ENCODE measurements around the gene TKTL1.
A peak's percentile ranks its signal among the peaks of the same experiment; 100 is the strongest.
"Not testable (repeated sequence)": the region's sequence is repeated elsewhere in the genome, so short reads cannot be mapped to it uniquely, and the experiment has no call there.

Gene TKTL1

DNA sequence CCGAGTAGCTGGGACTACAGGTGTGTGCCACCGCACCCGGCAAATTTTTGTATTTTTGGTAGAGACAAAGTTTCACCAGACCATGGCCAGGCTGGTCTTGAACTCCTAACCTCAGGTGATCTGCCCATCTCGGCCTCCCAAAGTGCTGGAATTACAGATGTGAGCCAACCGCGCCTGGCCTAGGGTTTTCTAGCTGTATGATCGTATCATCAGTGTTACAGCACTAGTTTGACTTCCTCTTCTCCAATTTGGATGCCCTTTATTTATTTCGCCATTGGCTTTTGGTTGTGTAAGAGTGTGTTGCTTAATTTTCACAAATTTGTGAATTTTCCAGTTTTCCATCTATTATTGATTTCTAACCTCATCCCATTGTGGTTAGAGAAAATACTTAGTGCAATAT lies 5.2 kb downstream of the TKTL1 start:
- no peak for DNase-seq (ENCODE audit: low read depth in 1 of 2, low spot score in 1 of 2)
- TF ChIP-seq JUND (IDR thresholded peaks at IDR 0.05; ENCODE audit: low read depth) = no peak
- in situ Hi-C loops (cut with HindIII; ENCODE audit: low pct_unique_long_range_greater_than_20kb, low sequenced_read_pairs) = no loop called here

DNA sequence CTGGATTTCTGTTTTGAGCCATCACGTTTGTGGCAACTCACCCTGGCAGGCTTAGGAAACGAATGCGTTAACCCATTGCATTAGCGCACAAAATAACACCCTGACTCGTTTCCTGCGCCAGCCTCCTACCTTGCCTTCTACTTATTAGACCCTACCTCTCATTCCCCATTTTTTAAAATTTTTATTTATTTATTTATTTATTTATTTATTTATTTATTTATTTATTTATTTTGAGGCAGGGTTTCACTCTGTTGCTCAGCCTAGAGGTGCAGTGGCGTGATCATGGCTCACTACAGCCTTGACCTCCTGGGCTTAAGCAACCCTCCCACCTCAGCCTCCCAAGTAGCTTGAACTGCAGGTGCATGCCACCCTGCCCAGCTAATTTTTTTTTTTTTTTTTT lies 7.4 kb downstream of the TKTL1 start:
- in situ Hi-C loops (cut with HindIII; ENCODE audit: low pct_unique_long_range_greater_than_20kb, low sequenced_read_pairs); DNase-seq (ENCODE audit: low read depth in 1 of 2, low spot score in 1 of 2): not testable (repeated sequence)

DNA sequence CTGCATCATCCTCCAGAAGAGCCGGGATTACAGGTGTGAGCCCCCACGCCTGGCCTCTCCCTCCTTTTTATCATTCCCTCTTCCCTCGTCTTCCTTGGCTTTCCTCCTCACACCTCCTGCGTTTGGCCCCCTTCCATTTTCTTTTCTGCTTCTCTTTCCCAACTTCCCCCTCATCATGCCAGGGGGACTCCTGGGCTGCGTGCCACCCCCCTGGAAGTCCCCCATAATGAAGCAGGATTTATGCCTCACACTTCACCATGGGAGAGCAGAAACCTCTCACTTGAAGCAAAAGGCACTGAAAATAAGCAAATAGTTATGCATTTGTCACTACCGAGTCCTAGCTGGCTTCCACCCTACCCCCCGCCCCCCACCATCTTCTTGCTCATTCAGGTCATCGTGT lies 7.9 kb downstream of the TKTL1 start:
- in situ Hi-C loops (cut with HindIII; ENCODE audit: low pct_unique_long_range_greater_than_20kb, low sequenced_read_pairs) = no loop called here
- TF ChIP-seq JUND (IDR thresholded peaks at IDR 0.05; ENCODE audit: low read depth) = no peak
- DNase-seq (ENCODE audit: low read depth in 1 of 2, low spot score in 1 of 2) = no peak

GRCh38 chrX:154304846-154305245 lies 9.3 kb downstream of the TKTL1 start:
- DNase-seq (ENCODE audit: low read depth in 1 of 2, low spot score in 1 of 2) = no peak
- TF ChIP-seq JUND (IDR thresholded peaks at IDR 0.05; ENCODE audit: low read depth) = no peak
- in situ Hi-C loops (cut with HindIII; ENCODE audit: low pct_unique_long_range_greater_than_20kb, low sequenced_read_pairs) = no loop called here

DNA sequence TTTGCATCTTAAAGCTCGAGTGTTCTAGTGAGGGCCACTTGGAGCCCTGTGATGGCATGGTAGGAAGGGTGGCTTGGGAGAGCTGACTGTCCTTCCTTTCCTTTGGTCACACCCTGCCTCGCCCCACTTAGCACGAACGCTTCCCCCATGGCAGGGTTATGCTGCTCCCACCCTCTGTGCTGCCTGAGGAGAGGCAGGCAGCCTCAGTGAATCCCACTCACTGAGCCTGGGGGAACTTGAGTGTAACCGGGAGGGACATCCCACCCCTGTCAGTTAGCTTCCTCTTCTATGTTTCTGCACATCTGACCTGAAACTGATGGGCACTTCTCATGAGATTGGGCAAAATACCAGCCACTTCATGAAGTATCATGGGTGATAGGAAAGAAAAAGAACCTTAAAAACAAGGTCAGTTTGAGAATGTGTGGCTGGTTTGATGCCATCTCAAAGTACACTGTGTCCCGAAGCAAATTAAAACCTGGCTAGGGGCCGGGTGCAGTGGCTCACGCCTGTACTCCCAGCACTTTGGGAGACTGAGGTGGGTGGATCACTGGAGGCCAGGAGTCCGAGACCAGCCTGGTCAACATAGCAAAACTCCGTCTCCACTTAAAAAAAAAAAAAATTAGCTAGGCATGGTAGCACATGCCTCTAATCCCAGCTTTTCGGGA lies 10.1 kb downstream of the TKTL1 start:
- no peak for TF ChIP-seq JUND (IDR thresholded peaks at IDR 0.05; ENCODE audit: low read depth)
- DNase-seq (ENCODE audit: low read depth in 1 of 2, low spot score in 1 of 2) = no peak
- in situ Hi-C loops (cut with HindIII; ENCODE audit: low pct_unique_long_range_greater_than_20kb, low sequenced_read_pairs) = no loop called here

- no peak for DNase-seq (ENCODE audit: low read depth in 1 of 2, low spot score in 1 of 2)
- in situ Hi-C loops (cut with HindIII; ENCODE audit: low pct_unique_long_range_greater_than_20kb, low sequenced_read_pairs) = no loop called here
Observed at GRCh38 chrX:154307202-154307601, 11.6 kb downstream of the TKTL1 start.

GRCh38 chrX:154308108-154308946 lies 12.7 kb downstream of the TKTL1 start:
- no peak for TF ChIP-seq JUND (IDR thresholded peaks at IDR 0.05; ENCODE audit: low read depth)
- peak; percentile 7 to 53 for DNase-seq (ENCODE audit: low read depth in 1 of 2, low spot score in 1 of 2)
- in situ Hi-C loops (cut with HindIII; ENCODE audit: low pct_unique_long_range_greater_than_20kb, low sequenced_read_pairs) = no loop called here

More at GRCh38 chrX:154307202-154307601, 11.6 kb downstream of the TKTL1 start:
- TF ChIP-seq JUND (IDR thresholded peaks at IDR 0.05; ENCODE audit: low read depth) = no peak

DNA sequence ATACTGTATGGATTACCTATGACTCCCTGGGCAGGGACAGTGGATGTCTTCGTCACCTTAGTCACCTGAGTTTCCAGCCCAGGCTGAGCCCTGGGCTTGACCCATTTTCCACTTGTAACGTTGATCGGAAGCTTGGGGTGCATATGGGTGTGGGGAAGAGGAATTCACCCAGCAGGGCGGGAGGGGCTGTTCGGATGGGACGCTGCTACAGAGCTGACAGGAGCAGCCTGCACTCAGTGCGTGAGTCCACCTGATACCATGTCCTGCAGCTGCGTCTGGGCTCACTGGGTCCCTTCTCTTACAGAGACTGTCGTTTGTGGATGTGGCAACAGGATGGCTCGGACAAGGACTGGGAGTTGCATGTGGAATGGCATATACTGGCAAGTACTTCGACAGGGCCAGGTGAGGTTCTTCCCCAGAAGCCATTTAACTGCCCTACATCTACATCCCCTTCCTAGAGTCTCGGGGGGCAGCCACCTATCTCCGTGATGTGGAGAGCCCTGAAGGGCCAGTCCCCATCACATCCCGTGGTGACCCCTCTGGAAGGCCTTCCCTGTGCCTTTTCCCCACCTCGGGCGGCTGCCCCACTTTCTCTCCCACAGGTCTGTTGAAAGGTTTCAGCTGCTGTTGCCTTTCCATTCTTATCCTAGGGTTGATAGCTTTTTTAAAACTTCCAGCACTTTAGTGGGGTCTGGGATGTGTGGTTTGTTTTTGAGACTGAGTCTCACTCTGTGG lies 13.6 kb downstream of the TKTL1 start:
- TF ChIP-seq JUND (IDR thresholded peaks at IDR 0.05; ENCODE audit: low read depth) = no peak
- no peak for DNase-seq (ENCODE audit: low read depth in 1 of 2, low spot score in 1 of 2)
- in situ Hi-C loops (cut with HindIII; ENCODE audit: low pct_unique_long_range_greater_than_20kb, low sequenced_read_pairs) = no loop called here

- TF ChIP-seq JUND (IDR thresholded peaks at IDR 0.05; ENCODE audit: low read depth) = no peak
- in situ Hi-C loops (cut with HindIII; ENCODE audit: low pct_unique_long_range_greater_than_20kb, low sequenced_read_pairs) = no loop called here
- DNase-seq (ENCODE audit: low read depth in 1 of 2, low spot score in 1 of 2) = no peak
Observed at GRCh38 chrX:154310616-154311536, 15.3 kb downstream of the TKTL1 start.

DNA sequence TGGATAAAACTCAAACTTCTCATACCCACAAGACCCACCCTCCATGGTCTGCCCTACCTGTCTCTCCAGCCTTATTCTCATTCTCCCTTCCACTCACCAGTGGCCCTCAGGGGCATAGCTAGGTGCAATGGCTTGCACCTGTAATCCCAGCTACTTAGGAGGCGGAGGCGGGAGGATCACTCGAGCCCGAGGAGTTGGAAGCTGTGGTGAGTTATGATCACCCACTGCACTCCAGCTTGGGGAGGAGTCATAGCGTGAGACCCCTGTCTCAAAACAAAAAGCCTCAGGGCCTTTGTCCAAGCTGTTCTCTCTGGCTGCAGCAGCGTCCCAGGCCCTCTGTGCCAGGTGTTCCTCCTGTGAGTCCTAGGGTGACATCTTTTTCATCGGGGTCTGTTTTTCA lies 16.5 kb downstream of the TKTL1 start:
- TF ChIP-seq JUND (IDR thresholded peaks at IDR 0.05; ENCODE audit: low read depth) = no peak
- no peak for DNase-seq (ENCODE audit: low read depth in 1 of 2, low spot score in 1 of 2)
- in situ Hi-C loops (cut with HindIII; ENCODE audit: low pct_unique_long_range_greater_than_20kb, low sequenced_read_pairs) = no loop called here

DNA sequence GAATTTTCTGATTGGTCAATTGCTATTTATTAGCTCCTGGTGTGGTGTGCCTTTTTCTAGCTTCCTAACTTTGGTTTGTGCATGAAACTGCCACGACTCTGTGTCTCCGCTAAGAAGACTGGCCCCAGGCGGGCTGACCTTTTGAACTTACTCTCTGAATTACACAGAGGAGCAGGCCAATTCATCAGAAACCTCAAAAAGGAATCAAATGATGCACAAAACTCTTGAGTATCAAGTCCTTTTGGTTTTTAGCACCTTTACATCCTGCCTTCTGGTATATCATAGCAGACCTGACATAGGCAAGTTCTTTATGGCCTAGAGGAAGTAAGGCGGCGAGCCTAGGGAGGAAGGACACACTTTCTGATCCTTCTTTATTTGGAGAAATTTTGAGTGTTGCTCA lies 17.6 kb downstream of the TKTL1 start:
- no peak for DNase-seq (ENCODE audit: low read depth in 1 of 2, low spot score in 1 of 2)
- TF ChIP-seq JUND (IDR thresholded peaks at IDR 0.05; ENCODE audit: low read depth) = no peak
- in situ Hi-C loops (cut with HindIII; ENCODE audit: low pct_unique_long_range_greater_than_20kb, low sequenced_read_pairs) = no loop called here

DNA sequence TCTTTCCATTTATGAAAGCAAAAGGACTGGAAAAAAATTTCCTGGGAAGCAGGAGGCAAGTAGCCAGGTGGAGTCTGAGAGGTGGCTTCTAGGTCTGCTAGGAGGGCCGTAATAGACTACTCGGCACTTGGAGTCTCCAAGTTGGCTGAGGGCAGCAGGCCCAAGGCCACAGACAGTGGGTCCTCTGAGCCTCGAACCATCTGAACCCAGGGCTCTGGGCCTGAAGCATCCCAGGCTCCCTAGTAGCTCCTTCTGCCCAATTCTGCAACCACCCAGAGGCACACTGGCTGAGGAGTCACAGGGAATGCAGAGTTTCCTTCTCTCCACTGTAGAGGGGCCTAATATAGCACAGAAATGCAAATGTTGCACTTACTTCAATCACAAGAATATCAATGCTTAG lies 19.8 kb downstream of the TKTL1 start:
- no peak for TF ChIP-seq JUND (IDR thresholded peaks at IDR 0.05; ENCODE audit: low read depth)
- DNase-seq (ENCODE audit: low read depth in 1 of 2, low spot score in 1 of 2) = no peak
- in situ Hi-C loops (cut with HindIII; ENCODE audit: low pct_unique_long_range_greater_than_20kb, low sequenced_read_pairs) = no loop called here
